ENCODE results near the gene ENPP6. TPM values are rescaled to one million over a fixed set of nuclear protein-coding genes. Genes with fewer than 3 reads are reported as not detected.
"Not testable (repeated sequence)": the region's sequence is repeated elsewhere in the genome, so short reads cannot be mapped to it uniquely, and the experiment has no call there.

Gene ENPP6
- total RNA-seq, 1 donor from 2014 or later: not detected

DNA sequence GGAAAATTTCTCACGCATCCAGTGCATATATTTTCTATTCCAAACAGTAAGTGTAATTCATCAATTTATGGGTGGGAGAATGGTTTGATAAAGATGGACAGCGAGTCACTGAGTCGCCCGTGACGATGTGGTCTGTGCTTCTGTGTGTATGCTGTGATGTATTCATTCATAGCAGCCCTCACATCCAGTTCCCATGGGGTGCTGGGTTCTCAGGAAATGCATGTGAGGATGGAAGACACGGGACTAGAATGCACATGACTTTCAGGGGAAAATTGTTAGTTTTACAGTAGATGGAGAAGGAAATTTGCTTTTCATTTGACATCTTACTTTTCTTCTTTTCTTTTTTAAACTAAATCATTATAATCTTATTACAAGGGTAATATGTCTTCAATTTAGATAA is 159.6 kb downstream of the ENPP6 start:
- Mint-ChIP-seq H3K4me3 (no peak overlapping the region), H3K27ac (ENCODE audit: unreplicated experiment) (no peak overlapping the region), H3K36me3 (ENCODE audit: low read depth) (no peaks in the 10 kb centered on the region), H3K4me1 (no peaks in the 10 kb centered on the region), H3K9me3 (no peaks in the 10 kb centered on the region), H3K27me3 (ENCODE audit: low read depth) (no peaks in the 10 kb centered on the region)
- DNase-seq (ENCODE audit: low read depth, low spot score): no peak
- TF ChIP-seq, protein P1, sequence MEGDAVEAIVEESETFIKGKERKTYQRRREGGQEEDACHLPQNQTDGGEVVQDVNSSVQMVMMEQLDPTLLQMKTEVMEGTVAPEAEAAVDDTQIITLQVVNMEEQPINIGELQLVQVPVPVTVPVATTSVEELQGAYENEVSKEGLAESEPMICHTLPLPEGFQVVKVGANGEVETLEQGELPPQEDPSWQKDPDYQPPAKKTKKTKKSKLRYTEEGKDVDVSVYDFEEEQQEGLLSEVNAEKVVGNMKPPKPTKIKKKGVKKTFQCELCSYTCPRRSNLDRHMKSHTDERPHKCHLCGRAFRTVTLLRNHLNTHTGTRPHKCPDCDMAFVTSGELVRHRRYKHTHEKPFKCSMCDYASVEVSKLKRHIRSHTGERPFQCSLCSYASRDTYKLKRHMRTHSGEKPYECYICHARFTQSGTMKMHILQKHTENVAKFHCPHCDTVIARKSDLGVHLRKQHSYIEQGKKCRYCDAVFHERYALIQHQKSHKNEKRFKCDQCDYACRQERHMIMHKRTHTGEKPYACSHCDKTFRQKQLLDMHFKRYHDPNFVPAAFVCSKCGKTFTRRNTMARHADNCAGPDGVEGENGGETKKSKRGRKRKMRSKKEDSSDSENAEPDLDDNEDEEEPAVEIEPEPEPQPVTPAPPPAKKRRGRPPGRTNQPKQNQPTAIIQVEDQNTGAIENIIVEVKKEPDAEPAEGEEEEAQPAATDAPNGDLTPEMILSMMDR (conservative IDR thresholded peaks at IDR 0.05): no peak

DNA sequence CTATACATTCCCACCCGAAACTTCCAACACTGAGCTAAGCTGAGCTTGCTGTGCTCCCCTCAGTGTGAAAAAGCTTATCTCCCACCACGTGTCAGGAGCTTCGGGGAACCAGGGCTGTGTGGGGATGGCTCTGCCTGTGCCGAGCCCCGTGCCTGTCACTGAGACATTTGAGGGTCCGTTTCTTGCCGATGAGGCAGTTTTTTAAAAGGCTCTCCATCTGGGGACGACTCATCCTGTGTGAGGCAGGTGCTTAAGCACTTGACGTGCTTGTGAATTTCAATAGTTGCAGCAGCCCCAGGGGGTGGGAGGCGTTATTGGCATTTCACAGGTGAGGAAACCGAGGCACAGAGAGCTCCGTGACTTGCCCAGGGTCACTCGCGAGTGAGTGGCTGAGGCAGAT is 160.8 kb downstream of the ENPP6 start:
- H3K9me3 Mint-ChIP-seq: no peaks in the 10 kb centered on the region

DNA sequence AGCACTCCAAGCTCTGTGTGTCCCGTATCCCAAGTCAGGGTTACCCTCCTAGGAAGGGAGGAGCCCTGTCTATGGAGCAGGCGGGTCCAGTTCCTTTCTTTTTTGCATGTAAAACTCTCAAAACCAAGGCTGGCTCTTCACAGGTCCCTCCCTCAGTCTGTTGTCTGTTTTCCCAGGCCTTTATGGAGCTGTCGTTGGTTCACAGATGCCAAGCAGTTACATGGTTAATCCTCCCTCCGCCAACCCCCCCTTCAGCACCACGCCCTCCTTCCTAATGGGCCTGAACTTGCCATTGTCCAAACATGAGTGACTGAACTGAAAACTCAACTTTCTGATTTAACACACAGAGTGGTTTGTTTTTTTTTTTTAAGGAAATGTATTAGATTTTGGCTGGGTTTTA is 164.2 kb downstream of the ENPP6 start:
- H3K27ac Mint-ChIP-seq (ENCODE audit: unreplicated experiment): no peak overlapping the region
- H3K4me3 Mint-ChIP-seq: no peak overlapping the region
- TF ChIP-seq, protein P1 (conservative IDR thresholded peaks at IDR 0.05): no peak
- H3K27me3 Mint-ChIP-seq (ENCODE audit: low read depth): no peaks in the 10 kb centered on the region
- peaks cover 2% of the 10 kb centered on the region for H3K9me3 Mint-ChIP-seq
- no peak for DNase-seq (ENCODE audit: low read depth, low spot score)
- H3K4me1 Mint-ChIP-seq: no peaks in the 10 kb centered on the region
- H3K36me3 Mint-ChIP-seq (ENCODE audit: low read depth): no peaks in the 10 kb centered on the region

More for the DNA sequence above, 160.8 kb downstream of the ENPP6 start:
- H3K4me3 Mint-ChIP-seq: no peak overlapping the region
- no peaks in the 10 kb centered on the region for H3K36me3 Mint-ChIP-seq (ENCODE audit: low read depth)
- TF ChIP-seq, protein P1 (conservative IDR thresholded peaks at IDR 0.05): no peak
- no peak for DNase-seq (ENCODE audit: low read depth, low spot score)
- H3K4me1 Mint-ChIP-seq: no peaks in the 10 kb centered on the region
- peak overlapping the region; percentile 43 for H3K27ac Mint-ChIP-seq (ENCODE audit: unreplicated experiment)
- H3K27me3 Mint-ChIP-seq (ENCODE audit: low read depth): no peaks in the 10 kb centered on the region

DNA sequence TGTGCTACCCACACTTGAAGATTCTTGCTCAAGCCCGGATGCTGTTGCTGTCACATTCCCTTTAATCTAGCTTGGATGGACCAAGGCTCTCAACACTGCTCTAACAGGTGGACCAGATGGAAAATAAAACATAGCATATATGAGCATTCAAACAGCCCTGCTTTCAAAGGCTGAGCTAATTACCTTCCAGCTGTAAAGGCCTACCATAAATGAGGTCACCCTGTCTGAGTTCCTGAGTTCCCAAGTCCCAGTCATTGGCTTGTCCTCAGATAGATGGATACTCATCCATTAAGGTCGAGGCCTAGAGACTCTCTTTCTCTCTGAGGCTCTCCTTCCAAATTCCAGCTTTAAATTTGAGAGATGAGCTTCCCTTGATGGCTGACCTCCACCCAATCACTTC is 165.1 kb downstream of the ENPP6 start:
- DNase-seq (ENCODE audit: low read depth, low spot score): no peak
- Mint-ChIP-seq H3K36me3 (ENCODE audit: low read depth) (peaks cover 2% of the 10 kb centered on the region), H3K4me3 (no peak overlapping the region)

DNA sequence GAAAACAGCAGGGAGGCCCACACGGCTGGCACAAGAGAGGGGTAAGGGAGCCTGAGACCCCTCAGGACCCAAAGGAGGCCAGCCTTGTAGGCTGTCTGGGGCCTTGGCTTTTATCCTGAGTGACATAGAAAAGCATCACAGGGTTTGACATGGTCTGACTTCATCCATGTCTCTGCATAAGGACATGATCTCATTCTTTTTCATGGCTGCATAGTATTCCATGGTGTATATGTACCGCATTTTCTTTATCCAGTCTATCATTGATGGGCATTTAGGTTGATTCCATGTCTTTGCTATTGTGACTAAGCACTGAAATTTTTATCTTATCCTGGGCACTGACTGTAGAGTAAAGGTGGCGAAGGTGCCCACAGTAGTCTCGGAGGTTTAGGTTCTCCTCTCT is 166.4 kb downstream of the ENPP6 start:
- H3K4me1 Mint-ChIP-seq; H3K4me3 Mint-ChIP-seq; H3K27ac Mint-ChIP-seq (ENCODE audit: unreplicated experiment); H3K27me3 Mint-ChIP-seq (ENCODE audit: low read depth); DNase-seq (ENCODE audit: low read depth, low spot score); H3K9me3 Mint-ChIP-seq: not testable (repeated sequence)
- peaks cover 12% of the 10 kb centered on the region for H3K36me3 Mint-ChIP-seq (ENCODE audit: low read depth)

More for the DNA sequence above, 165.1 kb downstream of the ENPP6 start:
- Mint-ChIP-seq H3K4me1 (no peaks in the 10 kb centered on the region), H3K27me3 (ENCODE audit: low read depth) (no peaks in the 10 kb centered on the region), H3K27ac (ENCODE audit: unreplicated experiment) (no peak overlapping the region), H3K9me3 (peaks cover 4% of the 10 kb centered on the region)
- TF ChIP-seq, protein P1 (conservative IDR thresholded peaks at IDR 0.05): no peak

GRCh38 chr4:184046148-184046547 is 171.5 kb downstream of the ENPP6 start:
- DNase-seq (ENCODE audit: low read depth, low spot score): no peak
- no peaks in the 10 kb centered on the region for H3K4me1 Mint-ChIP-seq
- peaks cover 30% of the 10 kb centered on the region for H3K36me3 Mint-ChIP-seq (ENCODE audit: low read depth)
- no peak overlapping the region for H3K27ac Mint-ChIP-seq (ENCODE audit: unreplicated experiment)
- H3K9me3 Mint-ChIP-seq: peaks cover 27% of the 10 kb centered on the region
- H3K4me3 Mint-ChIP-seq: no peak overlapping the region
- H3K27me3 Mint-ChIP-seq (ENCODE audit: low read depth): no peaks in the 10 kb centered on the region
- TF ChIP-seq, protein P1 (conservative IDR thresholded peaks at IDR 0.05): no peak
